ENCODE measurements around the gene MINDY3. TPM values are rescaled to one million over a fixed set of nuclear protein-coding genes. Genes with fewer than 3 reads are reported as not detected.

Gene MINDY3
- total RNA-seq, 2 experiments from 2014 or later: 23.3 to 26.3 TPM

- Mint-ChIP-seq H3K4me3 (no peak overlapping the region), H3K4me1 (no peaks in the 10 kb centered on the region), H3K27ac (no peak overlapping the region), H3K27me3 (no peaks in the 10 kb centered on the region), H3K9me3 (no peaks in the 10 kb centered on the region), H3K36me3 (peaks cover 31% of the 10 kb centered on the region)
- DNase-seq (no peak), ATAC-seq (ENCODE audit: low read depth) (no peak)
- POLR2A ChIA-PET: no interaction called here
Observed at GRCh38 chr10:15809450-15809849, 50.9 kb downstream of the MINDY3 start.

GRCh38 chr10:15808204-15808797 lies 52.0 kb downstream of the MINDY3 start:
- Mint-ChIP-seq H3K4me3 (no peak overlapping the region), H3K36me3 (peaks cover 33% of the 10 kb centered on the region), H3K27me3 (no peaks in the 10 kb centered on the region), H3K27ac (no peak overlapping the region), H3K4me1 (no peaks in the 10 kb centered on the region), H3K9me3 (no peaks in the 10 kb centered on the region)
- POLR2A ChIA-PET: no interaction called here
- DNase-seq: no peak
- no peak for ATAC-seq (ENCODE audit: low read depth)

- H3K9me3 Mint-ChIP-seq: peaks cover 4% of the 10 kb centered on the region
- POLR2A ChIA-PET: no interaction called here
- peaks cover 1% of the 10 kb centered on the region for H3K4me1 Mint-ChIP-seq
Observed at GRCh38 chr10:15805395-15806058, 54.8 kb downstream of the MINDY3 start.

GRCh38 chr10:15804109-15804508 lies 56.2 kb downstream of the MINDY3 start:
- Mint-ChIP-seq H3K9me3 (peaks cover 4% of the 10 kb centered on the region), H3K27ac (no peak overlapping the region), H3K4me3 (no peak overlapping the region), H3K36me3 (peaks cover 46% of the 10 kb centered on the region), H3K27me3 (no peaks in the 10 kb centered on the region), H3K4me1 (peaks cover 1% of the 10 kb centered on the region)
- DNase-seq: no peak
- POLR2A ChIA-PET: no interaction called here
- no peak for ATAC-seq (ENCODE audit: low read depth)

More at GRCh38 chr10:15805395-15806058, 54.8 kb downstream of the MINDY3 start:
- peaks cover 43% of the 10 kb centered on the region for H3K36me3 Mint-ChIP-seq
- ATAC-seq (ENCODE audit: low read depth) (no peak), DNase-seq (no peak)
- H3K4me3 Mint-ChIP-seq: no peak overlapping the region
- no peaks in the 10 kb centered on the region for H3K27me3 Mint-ChIP-seq
- H3K27ac Mint-ChIP-seq: no peak overlapping the region

DNA sequence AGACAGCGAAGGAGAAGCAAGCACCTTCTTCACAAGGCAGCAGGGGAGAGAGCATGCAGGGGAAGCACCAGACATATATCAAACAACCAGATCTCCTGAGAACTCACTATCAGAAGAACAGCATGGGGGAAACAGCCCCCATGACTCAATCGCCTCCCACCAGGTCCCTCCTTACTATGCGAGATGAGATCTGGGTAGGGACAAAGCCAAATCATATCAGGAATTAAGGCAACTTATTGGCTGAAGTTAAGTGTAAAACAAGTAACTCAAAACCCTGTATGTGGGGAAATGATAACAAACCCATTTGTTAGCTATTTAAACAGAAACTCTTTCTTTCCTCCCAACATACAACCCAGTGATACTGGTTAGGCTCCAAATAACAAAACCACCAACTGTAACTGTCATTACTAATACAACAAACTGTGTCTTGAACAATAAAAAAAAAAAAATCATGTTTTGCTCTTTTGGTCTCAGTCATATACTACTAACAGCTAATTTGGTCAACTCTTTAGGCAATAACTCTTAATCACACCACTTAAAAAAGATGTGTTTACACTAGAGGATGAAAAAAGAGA lies 57.8 kb downstream of the MINDY3 start:
- Mint-ChIP-seq H3K4me1 (peaks cover 1% of the 10 kb centered on the region), H3K36me3 (peaks cover 43% of the 10 kb centered on the region), H3K27me3 (no peaks in the 10 kb centered on the region), H3K4me3 (no peak overlapping the region), H3K27ac (no peak overlapping the region), H3K9me3 (peaks cover 4% of the 10 kb centered on the region)
- DNase-seq (no peak), ATAC-seq (ENCODE audit: low read depth) (no peak)
- POLR2A ChIA-PET: no interaction called here

GRCh38 chr10:15801641-15802040 lies 58.7 kb downstream of the MINDY3 start:
- H3K4me1 Mint-ChIP-seq: peaks cover 1% of the 10 kb centered on the region
- no peaks in the 10 kb centered on the region for H3K27me3 Mint-ChIP-seq
- H3K9me3 Mint-ChIP-seq: peaks cover 4% of the 10 kb centered on the region
- H3K27ac Mint-ChIP-seq: no peak overlapping the region
- peaks cover 42% of the 10 kb centered on the region for H3K36me3 Mint-ChIP-seq
- POLR2A ChIA-PET: no interaction called here
- no peak overlapping the region for H3K4me3 Mint-ChIP-seq
- ATAC-seq (ENCODE audit: low read depth) (no peak), DNase-seq (no peak)

GRCh38 chr10:15801147-15801546 lies 59.2 kb downstream of the MINDY3 start:
- H3K4me1 Mint-ChIP-seq: peaks cover 1% of the 10 kb centered on the region
- no peaks in the 10 kb centered on the region for H3K27me3 Mint-ChIP-seq
- no peak for ATAC-seq (ENCODE audit: low read depth)
- H3K36me3 Mint-ChIP-seq: peaks cover 41% of the 10 kb centered on the region
- H3K27ac Mint-ChIP-seq: no peak overlapping the region
- DNase-seq: no peak
- POLR2A ChIA-PET: interaction anchor here (0.6 kb wide), 1 partner anchor 101 kb away, joined by 3 read pairs; no protein-coding TSS in a partner anchor
- peaks cover 4% of the 10 kb centered on the region for H3K9me3 Mint-ChIP-seq
- H3K4me3 Mint-ChIP-seq: no peak overlapping the region

- Mint-ChIP-seq H3K27me3 (no peaks in the 10 kb centered on the region), H3K4me3 (no peak overlapping the region), H3K36me3 (peaks cover 29% of the 10 kb centered on the region), H3K4me1 (peaks cover 1% of the 10 kb centered on the region), H3K9me3 (peaks cover 4% of the 10 kb centered on the region), H3K27ac (no peak overlapping the region)
- ATAC-seq (ENCODE audit: low read depth) (no peak), DNase-seq (no peak)
- POLR2A ChIA-PET: no interaction called here
Observed at GRCh38 chr10:15797346-15797745, 63.0 kb downstream of the MINDY3 start.

- POLR2A ChIA-PET: no interaction called here
- H3K27ac Mint-ChIP-seq: no peak overlapping the region
- H3K4me3 Mint-ChIP-seq: no peak overlapping the region
- DNase-seq: no peak
- H3K36me3 Mint-ChIP-seq: peaks cover 27% of the 10 kb centered on the region
- no peak for ATAC-seq (ENCODE audit: low read depth)
- no peaks in the 10 kb centered on the region for H3K4me1 Mint-ChIP-seq
- H3K9me3 Mint-ChIP-seq: peaks cover 4% of the 10 kb centered on the region
- no peaks in the 10 kb centered on the region for H3K27me3 Mint-ChIP-seq
Observed at GRCh38 chr10:15796762-15797161, 63.5 kb downstream of the MINDY3 start.

DNA sequence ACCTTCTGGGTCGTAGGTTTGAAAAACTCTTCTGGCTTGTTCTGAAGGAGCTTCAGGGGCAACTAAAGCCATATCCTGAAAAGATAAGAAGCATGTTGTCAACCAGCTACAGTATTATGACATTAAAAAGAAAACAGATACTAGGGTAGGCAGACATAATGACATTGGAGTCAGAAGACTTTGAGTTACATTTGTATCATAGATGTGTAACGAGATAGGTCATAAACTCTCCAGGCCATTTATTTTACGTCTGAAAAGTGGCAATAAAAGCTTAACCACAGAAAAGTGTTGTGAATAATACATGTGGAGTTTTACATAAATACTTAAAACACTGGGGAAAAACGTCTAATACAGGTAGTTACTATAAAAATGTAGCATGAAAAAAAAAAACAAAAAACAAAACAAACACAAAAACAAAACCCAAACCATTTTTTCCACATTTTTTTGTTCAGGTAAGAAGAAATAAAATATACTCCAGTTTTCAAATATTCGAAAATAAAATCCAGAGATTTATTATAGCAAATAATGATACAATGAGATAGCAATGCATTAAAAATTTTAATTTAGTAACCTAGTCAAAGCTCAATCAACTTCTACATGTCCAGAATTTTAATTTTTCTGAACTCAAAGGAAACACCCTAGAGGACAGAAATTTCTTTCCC lies 64.1 kb downstream of the MINDY3 start:
- DNase-seq (no peak), ATAC-seq (ENCODE audit: low read depth) (no peak)
- POLR2A ChIA-PET: no interaction called here
- H3K27me3 Mint-ChIP-seq: no peaks in the 10 kb centered on the region
- H3K9me3 Mint-ChIP-seq: no peaks in the 10 kb centered on the region
- peaks cover 24% of the 10 kb centered on the region for H3K36me3 Mint-ChIP-seq
- H3K4me3 Mint-ChIP-seq: no peak overlapping the region
- no peak overlapping the region for H3K27ac Mint-ChIP-seq
- no peaks in the 10 kb centered on the region for H3K4me1 Mint-ChIP-seq

DNA sequence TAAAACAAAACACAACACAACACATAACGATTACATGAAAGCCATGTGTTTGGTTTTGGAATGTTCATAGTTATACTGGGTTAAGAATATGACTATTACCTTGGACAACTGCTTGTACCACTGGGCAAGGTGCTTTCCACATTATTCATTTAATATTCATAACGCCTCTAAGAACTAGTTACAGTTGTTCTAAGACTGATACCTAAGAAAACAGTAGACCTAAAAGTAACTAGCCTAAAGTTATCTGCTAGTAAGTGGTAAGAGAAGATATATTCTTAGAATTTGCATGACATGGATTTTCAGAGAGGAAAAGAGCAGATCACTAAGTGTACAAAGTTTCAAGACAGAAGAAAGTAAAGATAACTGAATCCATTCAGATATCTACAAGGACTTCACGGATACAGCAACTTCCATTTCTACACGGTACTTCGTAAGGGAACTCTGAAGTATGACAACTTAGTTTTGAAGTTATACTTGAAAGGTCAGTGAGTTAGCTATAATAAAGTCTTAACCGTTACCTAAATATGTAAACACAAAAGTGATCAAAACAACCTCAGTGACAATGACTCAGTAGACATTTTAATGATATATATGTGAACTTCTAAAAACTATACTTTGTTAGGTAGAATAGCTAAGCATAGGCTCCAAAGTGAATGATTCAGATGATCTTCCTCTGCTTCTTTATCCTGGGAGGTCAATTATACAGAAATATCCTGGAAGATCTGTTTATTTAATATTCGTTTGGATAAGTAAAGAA lies 65.1 kb downstream of the MINDY3 start:
- DNase-seq (no peak), ATAC-seq (ENCODE audit: low read depth) (no peak)
- H3K27me3 Mint-ChIP-seq: no peaks in the 10 kb centered on the region
- no peaks in the 10 kb centered on the region for H3K4me1 Mint-ChIP-seq
- H3K4me3 Mint-ChIP-seq: no peak overlapping the region
- no peaks in the 10 kb centered on the region for H3K9me3 Mint-ChIP-seq
- peaks cover 17% of the 10 kb centered on the region for H3K36me3 Mint-ChIP-seq
- H3K27ac Mint-ChIP-seq: no peak overlapping the region
- POLR2A ChIA-PET: no interaction called here

DNA sequence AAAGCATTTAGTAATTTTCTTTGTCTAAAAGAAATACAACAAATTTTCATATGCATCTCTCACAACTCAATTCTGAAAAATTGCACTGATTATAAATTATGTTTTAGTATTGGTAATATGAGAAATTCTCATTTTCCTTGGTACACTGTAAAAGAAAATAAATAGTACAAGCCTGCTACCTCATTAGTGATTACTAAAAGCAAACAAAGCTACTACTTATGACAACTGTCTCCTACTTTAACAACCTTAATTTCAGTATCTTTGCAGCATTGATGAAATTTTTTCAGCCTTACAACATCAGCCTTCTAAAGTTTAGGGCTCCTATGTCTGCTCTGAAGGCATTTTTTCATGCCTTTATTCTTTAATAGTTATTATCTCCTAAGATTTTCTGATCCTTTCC lies 65.7 kb downstream of the MINDY3 start:
- Mint-ChIP-seq H3K27ac (no peak overlapping the region), H3K27me3 (no peaks in the 10 kb centered on the region)

GRCh38 chr10:15793664-15794063 lies 66.6 kb downstream of the MINDY3 start:
- no peaks in the 10 kb centered on the region for H3K27me3 Mint-ChIP-seq
- H3K4me1 Mint-ChIP-seq: no peaks in the 10 kb centered on the region
- POLR2A ChIA-PET: no interaction called here

More for the DNA sequence above, 65.7 kb downstream of the MINDY3 start:
- H3K4me1 Mint-ChIP-seq: no peaks in the 10 kb centered on the region
- POLR2A ChIA-PET: no interaction called here
- peaks cover 14% of the 10 kb centered on the region for H3K36me3 Mint-ChIP-seq
- ATAC-seq (ENCODE audit: low read depth) (no peak), DNase-seq (no peak)
- H3K9me3 Mint-ChIP-seq: no peaks in the 10 kb centered on the region
- H3K4me3 Mint-ChIP-seq: no peak overlapping the region

More at GRCh38 chr10:15793664-15794063, 66.6 kb downstream of the MINDY3 start:
- H3K36me3 Mint-ChIP-seq: peaks cover 17% of the 10 kb centered on the region
- no peak overlapping the region for H3K4me3 Mint-ChIP-seq
- no peaks in the 10 kb centered on the region for H3K9me3 Mint-ChIP-seq
- ATAC-seq (ENCODE audit: low read depth) (no peak), DNase-seq (no peak)
- H3K27ac Mint-ChIP-seq: no peak overlapping the region

All from activated naive CD8-positive, alpha-beta T cell treated with anti-CD3 and anti-CD28 coated beads, Interleukin-2, amount 10 ng/mL, durations not matched to agents 7 days and 5 days (primary cell).